ENCODE data around the gene ALDH1L1.
"Not testable (repeated sequence)": the region's sequence is repeated elsewhere in the genome, so short reads cannot be mapped to it uniquely, and the experiment has no call there.

Gene ALDH1L1

GRCh38 chr3:126104742-126105605 is 75.4 kb downstream of the ALDH1L1 start:
- DNase-seq = no peak

GRCh38 chr3:126104028-126104635 is 76.3 kb downstream of the ALDH1L1 start:
- no peak for DNase-seq

- DNase-seq = no peak
Observed at GRCh38 chr3:126103121-126104027, 77.0 kb downstream of the ALDH1L1 start.

GRCh38 chr3:126102530-126102951 is 77.8 kb downstream of the ALDH1L1 start:
- DNase-seq = peak; percentile 40 to 75

GRCh38 chr3:126102011-126102410 is 78.4 kb downstream of the ALDH1L1 start:
- DNase-seq = no peak

- DNase-seq = no peak
Observed at GRCh38 chr3:126101521-126101982, 78.8 kb downstream of the ALDH1L1 start.

GRCh38 chr3:126100634-126101301 is 79.6 kb downstream of the ALDH1L1 start:
- DNase-seq = no peak

- DNase-seq = no peak
Observed at GRCh38 chr3:126100269-126100633, 80.1 kb downstream of the ALDH1L1 start.

- DNase-seq = no peak
Observed at GRCh38 chr3:126098391-126098858, 82.0 kb downstream of the ALDH1L1 start.

- no peak for DNase-seq
Observed at GRCh38 chr3:126097801-126098200, 82.6 kb downstream of the ALDH1L1 start.

- not testable (repeated sequence) for DNase-seq
Observed at GRCh38 chr3:126096274-126096673, 84.1 kb downstream of the ALDH1L1 start.

- DNase-seq = not testable (repeated sequence)
Observed at GRCh38 chr3:126092128-126092527, 88.3 kb downstream of the ALDH1L1 start.

GRCh38 chr3:126087552-126088175 is 92.7 kb downstream of the ALDH1L1 start:
- DNase-seq = no peak

- no peak for DNase-seq
Observed at GRCh38 chr3:126085841-126086240, 94.5 kb downstream of the ALDH1L1 start.

GRCh38 chr3:126085276-126085675 is 95.1 kb downstream of the ALDH1L1 start:
- no peak for DNase-seq

GRCh38 chr3:126084768-126085180 is 95.6 kb downstream of the ALDH1L1 start:
- DNase-seq = no peak

GRCh38 chr3:126083913-126084767 is 96.2 kb downstream of the ALDH1L1 start, which contains the start of gene SLC41A3:
Gene SLC41A3, minus strand, starts transcription at chr3:126084124. Its CDS starts 15,905 bp downstream, at chr3:126068219.
- DNase-seq = peak; percentile 68 to 91

- peak; percentile 22 to 70 for DNase-seq
Observed at GRCh38 chr3:126083511-126083912, 96.9 kb downstream of the ALDH1L1 start.

- DNase-seq = no peak
Observed at GRCh38 chr3:126083138-126083445, 97.3 kb downstream of the ALDH1L1 start.

GRCh38 chr3:126082362-126083137 is 97.8 kb downstream of the ALDH1L1 start:
- DNase-seq = no peak
